ENCODE results near the gene CPEB3. TPM values are rescaled to one million over a fixed set of nuclear protein-coding genes. Genes with fewer than 3 reads are reported as not detected.

The CPEB3 gene
- total and polyA plus RNA-seq, 9 of the 15 experiments (the other 6 are each of a cell fraction or from before 2014, with no cell fraction given): 0.15 to 1.2 (median 0.51) TPM

- TF ChIP-seq, protein P1, sequence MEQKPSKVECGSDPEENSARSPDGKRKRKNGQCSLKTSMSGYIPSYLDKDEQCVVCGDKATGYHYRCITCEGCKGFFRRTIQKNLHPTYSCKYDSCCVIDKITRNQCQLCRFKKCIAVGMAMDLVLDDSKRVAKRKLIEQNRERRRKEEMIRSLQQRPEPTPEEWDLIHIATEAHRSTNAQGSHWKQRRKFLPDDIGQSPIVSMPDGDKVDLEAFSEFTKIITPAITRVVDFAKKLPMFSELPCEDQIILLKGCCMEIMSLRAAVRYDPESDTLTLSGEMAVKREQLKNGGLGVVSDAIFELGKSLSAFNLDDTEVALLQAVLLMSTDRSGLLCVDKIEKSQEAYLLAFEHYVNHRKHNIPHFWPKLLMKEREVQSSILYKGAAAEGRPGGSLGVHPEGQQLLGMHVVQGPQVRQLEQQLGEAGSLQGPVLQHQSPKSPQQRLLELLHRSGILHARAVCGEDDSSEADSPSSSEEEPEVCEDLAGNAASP (IDR thresholded peaks at IDR 0.05): no peak
- TF ChIP-seq GMEB1 (CRISPR knock-in tag; IDR thresholded peaks at IDR 0.05) (no peak), TCF7 (IDR thresholded peaks at IDR 0.05; ENCODE audit: borderline replicate concordance) (no peak), ZNF24 (IDR thresholded peaks at IDR 0.05) (no peak), GTF2F1 (IDR thresholded peaks at IDR 0.05; ENCODE audit: low read depth, low read length) (no peak), ZNF395 (CRISPR knock-in tag; IDR thresholded peaks at IDR 0.05) (peak; percentile 80), ZNF644 (tag; IDR thresholded peaks at IDR 0.05; ENCODE audit: low read depth) (peak; percentile 72; the same call in 1 of the 2 replicates), ZKSCAN8 (CRISPR knock-in tag; IDR thresholded peaks at IDR 0.05) (no peak), SFPQ (IDR thresholded peaks at IDR 0.05; ENCODE audit: low read depth, low read length) (no peak), MYC (IDR thresholded peaks at IDR 0.05; ENCODE audit: low read depth, low read length) (no peak), MYC (CRISPR knock-in tag; IDR thresholded peaks at IDR 0.05; ENCODE audit: borderline replicate concordance, low read depth) (no peak), FOXP4 (CRISPR knock-in tag; IDR thresholded peaks at IDR 0.05; ENCODE audit: borderline replicate concordance) (no peak), RBBP5 (IDR thresholded peaks at IDR 0.05; ENCODE audit: borderline replicate concordance, insufficient read depth, low read length, poor library complexity, severe bottlenecking) (peak; percentile 21), ADNP (tag; IDR thresholded peaks at IDR 0.05) (no peak)
- TF ChIP-seq, protein P2, sequence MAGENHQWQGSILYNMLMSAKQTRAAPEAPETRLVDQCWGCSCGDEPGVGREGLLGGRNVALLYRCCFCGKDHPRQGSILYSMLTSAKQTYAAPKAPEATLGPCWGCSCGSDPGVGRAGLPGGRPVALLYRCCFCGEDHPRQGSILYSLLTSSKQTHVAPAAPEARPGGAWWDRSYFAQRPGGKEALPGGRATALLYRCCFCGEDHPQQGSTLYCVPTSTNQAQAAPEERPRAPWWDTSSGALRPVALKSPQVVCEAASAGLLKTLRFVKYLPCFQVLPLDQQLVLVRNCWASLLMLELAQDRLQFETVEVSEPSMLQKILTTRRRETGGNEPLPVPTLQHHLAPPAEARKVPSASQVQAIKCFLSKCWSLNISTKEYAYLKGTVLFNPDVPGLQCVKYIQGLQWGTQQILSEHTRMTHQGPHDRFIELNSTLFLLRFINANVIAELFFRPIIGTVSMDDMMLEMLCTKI (IDR thresholded peaks at IDR 0.05; ENCODE audit: partially characterized antibody): no peak
Measured at GRCh38 chr10:92240289-92241157, 50.4 kb downstream of the CPEB3 start (continued).

All from K562 (cell line).